ENCODE data around the gene MDGA2.

- TF ChIP-seq CTCF (conservative IDR thresholded peaks at IDR 0.05) (no peak), EZH2 (IDR thresholded peaks at IDR 0.05; ENCODE audit: low read depth) (no peak)
Observed at GRCh38 chr14:47223656-47224055, 451.7 kb downstream of the MDGA2 start.
